Natural killer cell (primary cell): Measurements from ENCODE around the gene DSCAML1. TPM values are rescaled to one million over a fixed set of nuclear protein-coding genes. Genes with fewer than 3 reads are reported as not detected.

Experiments
- ATAC-seq, 3 donors: fragments of 150-1000 bp in 2 of 3; fragments of 200-7000 bp in 1 of 3; cut with Tn5 transposase; 1 replicate in 1 of 3; 2 replicates in 2 of 3; pipeline ENCODE4 v1.10.0; 2021; ENCODE audit warnings: mild to moderate bottlenecking in 2 of 3, moderate library complexity in 2 of 3
- DNase-seq, 2 donors: peaks; one replicate each; pipeline versions ENCODE4 v3.0.0 to v3.0.0-alpha.2; 2013 to 2021; ENCODE audit warnings: mixed read lengths in 1 of 2
- H3K27ac ChIP-seq: one replicate; pipeline ENCODE4 v1.5.1; 2013; ENCODE audit warnings: mild to moderate bottlenecking, low read length
- H3K27me3 ChIP-seq: one replicate; pipeline ENCODE4 v1.6.1; 2013; ENCODE audit warnings: low read length; ENCODE audit not compliant: control insufficient read depth, insufficient read depth
- H3K36me3 ChIP-seq: one replicate; pipeline ENCODE4 v1.6.1; 2013; ENCODE audit warnings: low read length; ENCODE audit not compliant: control insufficient read depth, insufficient read depth
- H3K4me1 ChIP-seq: one replicate; pipeline ENCODE4 v1.6.1; 2013; ENCODE audit warnings: low read length; ENCODE audit not compliant: control insufficient read depth, insufficient read depth
- H3K4me3 ChIP-seq: one replicate; pipeline ENCODE4 v1.5.1; 2013; ENCODE audit warnings: low read length
- H3K9me3 ChIP-seq: one replicate; pipeline ENCODE4 v1.6.1; 2013; ENCODE audit warnings: low read length; ENCODE audit not compliant: control insufficient read depth, insufficient read depth
- H3K27ac Mint-ChIP-seq, 2 donors: one replicate each; pipeline ENCODE4 v1.8.0; 2022; ENCODE audit warnings: mild to moderate bottlenecking in 2 of 2, mixed read lengths in 2 of 2, moderate library complexity in 1 of 2
- H3K27me3 Mint-ChIP-seq, 2 donors: one replicate each; pipeline ENCODE4 v1.8.0; 2022; ENCODE audit warnings: low read depth in 2 of 2, mixed read lengths in 2 of 2
- H3K36me3 Mint-ChIP-seq: one replicate; pipeline ENCODE4 v1.8.0; 2022; ENCODE audit warnings: mixed read lengths
- H3K4me1 Mint-ChIP-seq, 2 donors: one replicate each; pipeline ENCODE4 v1.8.0; 2022; ENCODE audit warnings: mixed read lengths in 2 of 2
- H3K4me3 Mint-ChIP-seq: one replicate; pipeline ENCODE4 v1.8.0; 2022; ENCODE audit warnings: mild to moderate bottlenecking, moderate library complexity, mixed read lengths
- H3K9me3 Mint-ChIP-seq, 2 donors: one replicate each; pipeline ENCODE4 v1.8.0; 2022; ENCODE audit warnings: mixed read lengths in 2 of 2
- WGBS: methylation state at CpG from one replicate; pipeline ENCODE4 v1.1.7; 2013; ENCODE audit warnings: missing lambda C conversion rate; ENCODE audit not compliant: insufficient coverage; 5-methylcytosine and 5-hydroxymethylcytosine counted together
- intact Hi-C: fragments of 100-400 bp; cut with micrococcal nuclease; formaldehyde crosslinking; loops from one replicate; pipeline ENCODE4 v1.14.2; 2022
- total RNA-seq, 4 donors: library from RNA; stranded (reverse); fragments of 120-200 nt in 1 of 4; gene quantifications; one replicate each; pipeline versions ENCODE4 v1.2.3 to v1.2.4, GENCODE V29; 2013 to 2022
- TF ChIP-seq, protein P1 (sequence below): fragments of 200-600 bp; IDR thresholded peaks from one replicate; pipeline ENCODE4 v1.8.0; 2022; ENCODE audit warnings: antibody characterized with exemption

DSCAML1 gene
- total RNA-seq, 3 donors from 2014 or later (not counting 1 experiment from before 2014, with no cell fraction given) = 0.66 TPM; not detected in 2

DNA sequence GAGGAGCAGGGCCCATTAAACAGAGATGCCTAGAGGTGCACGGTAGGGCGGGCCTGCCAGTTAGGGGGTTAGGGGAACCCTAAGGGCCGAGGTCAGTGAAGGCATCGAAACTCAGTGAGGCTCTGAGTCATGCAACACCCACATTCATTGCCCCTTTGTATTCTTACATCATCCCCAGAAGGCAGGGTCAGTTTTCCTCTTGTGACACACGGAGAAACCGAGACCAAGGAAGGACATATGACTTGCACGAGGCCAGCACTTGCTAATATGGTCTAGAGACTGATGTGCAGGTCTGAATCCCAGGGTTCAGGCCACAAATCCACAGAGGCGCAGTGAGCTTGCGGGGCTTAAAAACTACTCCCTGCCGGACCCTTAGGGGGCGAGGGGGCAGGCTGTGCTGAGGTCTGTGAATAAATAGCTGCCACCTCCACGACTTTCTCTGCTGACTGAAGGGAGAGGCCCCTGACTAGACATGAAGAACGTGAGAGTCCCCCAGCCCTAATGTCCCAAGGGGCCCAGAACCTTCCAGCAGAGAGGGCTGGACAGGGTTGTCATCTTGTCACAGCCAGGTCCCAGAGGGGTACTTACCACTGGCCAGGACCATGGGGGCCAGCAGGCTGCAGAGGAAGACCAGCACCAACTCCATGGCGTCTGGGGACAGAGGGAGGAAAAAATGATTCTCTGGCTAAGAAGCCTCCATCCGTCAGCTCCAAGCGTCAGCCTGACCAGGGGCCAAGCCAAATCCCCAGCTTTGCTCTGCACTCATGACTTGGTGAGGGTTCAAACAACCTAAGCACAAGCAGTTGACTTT is 45.3 kb upstream of the DSCAML1 start:
- Histone ChIP-seq H3K4me3 (no peak overlapping the region), H3K27me3 (no peaks in the 10 kb centered on the region), H3K4me1 (peaks cover 30% of the 10 kb centered on the region), H3K27ac (peak overlapping the region; percentile 23), H3K9me3 (no peaks in the 10 kb centered on the region), H3K36me3 (no peaks in the 10 kb centered on the region)
- WGBS = 80% methylated on average over 16 of the region's 16 CpGs
- intact Hi-C loops = loop anchor here (5.0 kb wide), 1 partner anchor 330 kb away; no protein-coding TSS in a partner anchor
- H3K36me3 Mint-ChIP-seq = no peaks in the 10 kb centered on the region
- H3K27me3 Mint-ChIP-seq = no peaks in the 10 kb centered on the region
- H3K27ac Mint-ChIP-seq = no peak overlapping the region
- ATAC-seq (peak in 2 of 3 donors; percentile 27 to 40), DNase-seq (peak in 1 of 2 donors; percentile 14)
- TF ChIP-seq, protein P1, sequence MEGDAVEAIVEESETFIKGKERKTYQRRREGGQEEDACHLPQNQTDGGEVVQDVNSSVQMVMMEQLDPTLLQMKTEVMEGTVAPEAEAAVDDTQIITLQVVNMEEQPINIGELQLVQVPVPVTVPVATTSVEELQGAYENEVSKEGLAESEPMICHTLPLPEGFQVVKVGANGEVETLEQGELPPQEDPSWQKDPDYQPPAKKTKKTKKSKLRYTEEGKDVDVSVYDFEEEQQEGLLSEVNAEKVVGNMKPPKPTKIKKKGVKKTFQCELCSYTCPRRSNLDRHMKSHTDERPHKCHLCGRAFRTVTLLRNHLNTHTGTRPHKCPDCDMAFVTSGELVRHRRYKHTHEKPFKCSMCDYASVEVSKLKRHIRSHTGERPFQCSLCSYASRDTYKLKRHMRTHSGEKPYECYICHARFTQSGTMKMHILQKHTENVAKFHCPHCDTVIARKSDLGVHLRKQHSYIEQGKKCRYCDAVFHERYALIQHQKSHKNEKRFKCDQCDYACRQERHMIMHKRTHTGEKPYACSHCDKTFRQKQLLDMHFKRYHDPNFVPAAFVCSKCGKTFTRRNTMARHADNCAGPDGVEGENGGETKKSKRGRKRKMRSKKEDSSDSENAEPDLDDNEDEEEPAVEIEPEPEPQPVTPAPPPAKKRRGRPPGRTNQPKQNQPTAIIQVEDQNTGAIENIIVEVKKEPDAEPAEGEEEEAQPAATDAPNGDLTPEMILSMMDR = no peak
- no peaks in the 10 kb centered on the region for H3K9me3 Mint-ChIP-seq
- H3K4me1 Mint-ChIP-seq = peaks cover 6 to 8% of the 10 kb centered on the region in 2 donors
- H3K4me3 Mint-ChIP-seq = no peak overlapping the region

DNA sequence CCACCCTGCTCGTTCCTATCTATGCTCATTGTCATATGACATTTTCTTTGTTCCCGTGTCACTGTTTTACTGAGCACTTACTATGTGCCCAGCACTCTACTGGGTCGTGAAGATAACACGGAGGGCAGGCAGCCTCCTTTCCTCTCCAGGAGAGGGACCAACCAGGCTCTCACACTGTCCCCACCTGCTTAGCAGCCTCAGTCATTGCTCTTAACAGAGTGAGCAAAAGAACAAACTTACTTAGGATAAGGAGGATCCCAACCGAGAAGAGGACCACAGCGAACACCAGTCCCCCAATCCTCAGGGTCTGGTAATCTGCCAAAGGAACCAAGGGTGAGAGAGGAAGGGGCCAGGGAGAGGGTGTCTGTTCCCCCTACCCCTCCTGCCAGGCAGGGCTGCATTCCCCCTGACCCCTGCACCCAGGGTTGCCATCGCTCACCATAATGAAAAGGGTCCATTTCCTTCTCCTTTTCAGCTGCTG is 44.6 kb upstream of the DSCAML1 start:
- Mint-ChIP-seq H3K36me3 (no peaks in the 10 kb centered on the region), H3K4me1 (peaks cover 10 to 13% of the 10 kb centered on the region in 2 donors), H3K4me3 (no peak overlapping the region), H3K27me3 (peaks cover 0 to 3% of the 10 kb centered on the region in 2 donors), H3K9me3 (no peaks in the 10 kb centered on the region), H3K27ac (no peak overlapping the region)
- Histone ChIP-seq H3K36me3 (no peaks in the 10 kb centered on the region), H3K27me3 (no peaks in the 10 kb centered on the region), H3K4me1 (peaks cover 37% of the 10 kb centered on the region), H3K4me3 (no peak overlapping the region), H3K9me3 (no peaks in the 10 kb centered on the region), H3K27ac (peak overlapping the region; percentile 23)
- ATAC-seq = no peak
- DNase-seq = peak in 1 of 2 donors; percentile 4
- 78% methylated on average over 5 of the region's 7 CpGs for WGBS
- intact Hi-C loops = loop anchor here (5.0 kb wide), 1 partner anchor 331 kb away; no protein-coding TSS in a partner anchor
- TF ChIP-seq, protein P1 = no peak

DNA sequence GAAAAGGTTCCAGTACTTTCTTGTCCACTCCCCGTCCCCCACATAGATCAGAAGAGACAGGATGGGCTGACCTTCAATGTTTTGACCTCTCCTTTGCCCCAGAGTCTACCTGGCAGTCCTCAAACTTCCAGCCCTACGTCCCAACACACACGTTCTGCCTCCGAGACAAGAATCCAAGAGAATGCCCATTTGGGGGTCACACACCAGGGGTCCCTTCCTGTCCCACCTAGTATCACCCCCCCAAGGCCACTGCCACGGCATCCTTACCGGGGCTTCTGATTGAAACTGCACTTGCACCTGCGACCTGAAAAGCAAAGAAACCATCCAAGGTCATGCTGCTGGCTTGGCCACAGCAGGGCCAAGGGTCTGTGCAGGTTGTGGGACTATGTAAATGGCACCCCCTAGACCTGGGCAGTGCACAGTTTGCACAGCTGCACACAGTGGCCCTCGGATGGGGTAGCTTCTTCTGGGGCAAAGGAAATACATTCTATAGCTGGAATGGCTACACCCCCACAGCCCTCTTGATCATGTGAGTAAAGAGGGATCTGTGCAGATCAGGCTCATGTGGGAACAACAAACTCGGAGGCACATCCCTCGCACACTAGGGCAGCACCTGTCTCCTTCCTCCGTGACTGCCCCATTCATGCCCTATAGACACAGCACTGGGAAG is 44.0 kb upstream of the DSCAML1 start:
- Histone ChIP-seq H3K27me3 (no peaks in the 10 kb centered on the region), H3K36me3 (no peaks in the 10 kb centered on the region), H3K4me1 (peaks cover 39% of the 10 kb centered on the region), H3K4me3 (no peak overlapping the region), H3K9me3 (no peaks in the 10 kb centered on the region), H3K27ac (no peak overlapping the region)
- ATAC-seq (no peak), DNase-seq (peak in 1 of 2 donors; percentile 7)
- no peaks in the 10 kb centered on the region for H3K9me3 Mint-ChIP-seq
- intact Hi-C loops = loop anchor here (5.0 kb wide), 1 partner anchor 331 kb away; no protein-coding TSS in a partner anchor
- no peak overlapping the region for H3K27ac Mint-ChIP-seq
- H3K4me1 Mint-ChIP-seq = peaks cover 10 to 17% of the 10 kb centered on the region in 2 donors
- 88% methylated on average over 11 of the region's 11 CpGs for WGBS
- H3K4me3 Mint-ChIP-seq = no peak overlapping the region
- no peaks in the 10 kb centered on the region for H3K36me3 Mint-ChIP-seq
- peaks cover 0 to 5% of the 10 kb centered on the region in 2 donors for H3K27me3 Mint-ChIP-seq
- TF ChIP-seq, protein P1 = no peak
